Stimulated activated CD4-positive, alpha-beta T cell treated with anti-CD3 and anti-CD28 coated beads, Interleukin-1b, Interleukin-23, amount 100 ng/mL, for 1 hour (primary cell): Measurements from ENCODE around the gene CMC1.

Experiments used
- DNase-seq, 2 donors: peaks; one replicate each; pipeline ENCODE4 v3.0.0-alpha.2; 2020; ENCODE audit warnings: low read depth in 2 of 2

The CMC1 gene

DNA sequence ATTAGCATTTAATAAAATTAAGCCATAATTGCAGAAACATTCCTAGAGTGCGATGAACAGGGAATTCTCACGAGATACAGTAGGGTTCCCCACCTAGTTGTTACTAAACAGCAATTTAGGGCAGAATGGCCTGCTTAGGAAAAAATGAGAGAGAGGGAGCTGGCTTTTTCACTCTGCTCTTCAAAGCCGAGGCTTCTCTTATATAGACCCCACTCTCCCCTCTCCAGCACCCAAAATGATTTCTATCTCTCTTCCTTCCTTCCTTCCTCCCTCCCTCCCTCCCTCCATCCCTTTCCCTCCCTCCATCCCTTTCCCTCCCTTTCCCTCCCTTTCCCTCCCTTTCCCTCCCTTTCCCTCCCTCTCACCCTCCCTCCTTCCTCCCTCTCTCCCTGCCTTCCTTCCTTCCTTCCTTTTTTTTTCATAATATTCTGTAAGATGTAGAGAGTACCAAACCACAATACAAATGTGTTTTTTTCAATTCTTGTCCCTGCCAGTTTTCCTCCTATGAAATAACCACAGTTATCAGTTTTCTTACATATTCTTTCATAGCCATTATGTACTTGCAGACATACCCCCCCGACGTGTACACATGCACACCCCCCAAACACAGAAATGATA is 59.0 kb downstream of the CMC1 start:
- DNase-seq = no peak

DNA sequence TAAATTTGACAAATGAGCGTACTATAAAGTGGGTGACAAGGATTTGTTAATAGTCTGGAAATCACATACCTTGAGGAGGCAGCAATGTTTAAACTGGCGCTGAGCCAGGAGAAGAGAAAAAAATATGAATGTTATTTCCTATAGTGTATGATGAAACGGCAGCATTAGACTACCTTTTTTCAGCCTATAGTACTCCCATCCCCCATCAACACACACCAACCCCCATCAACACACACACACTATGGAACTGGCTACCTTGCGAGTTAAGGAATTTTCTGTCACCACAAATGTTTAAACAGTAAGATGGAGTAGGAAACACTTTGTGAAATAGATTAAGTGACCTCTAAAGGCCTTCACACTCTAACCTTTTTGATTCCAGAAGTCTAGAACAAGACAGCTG is 60.3 kb downstream of the CMC1 start:
- no peak for DNase-seq

DNA sequence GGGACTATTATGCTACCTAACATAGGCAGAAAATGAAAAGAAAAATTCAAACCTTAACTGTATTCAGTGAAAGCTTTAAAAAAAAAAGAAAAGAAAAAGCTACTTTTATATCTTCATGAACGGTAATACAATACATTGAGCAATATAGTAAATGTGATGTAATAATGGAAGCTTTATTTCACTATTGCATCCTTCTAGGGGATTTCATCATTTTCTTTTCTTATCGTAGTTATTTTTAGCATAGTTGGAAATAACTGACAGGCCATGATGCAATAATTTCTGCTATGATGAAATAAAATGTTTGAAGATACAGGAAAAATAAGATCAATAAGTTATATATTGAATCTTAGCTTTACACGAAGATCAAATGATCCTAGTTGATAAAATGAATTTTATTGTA is 66.8 kb downstream of the CMC1 start:
- no peak for DNase-seq

DNA sequence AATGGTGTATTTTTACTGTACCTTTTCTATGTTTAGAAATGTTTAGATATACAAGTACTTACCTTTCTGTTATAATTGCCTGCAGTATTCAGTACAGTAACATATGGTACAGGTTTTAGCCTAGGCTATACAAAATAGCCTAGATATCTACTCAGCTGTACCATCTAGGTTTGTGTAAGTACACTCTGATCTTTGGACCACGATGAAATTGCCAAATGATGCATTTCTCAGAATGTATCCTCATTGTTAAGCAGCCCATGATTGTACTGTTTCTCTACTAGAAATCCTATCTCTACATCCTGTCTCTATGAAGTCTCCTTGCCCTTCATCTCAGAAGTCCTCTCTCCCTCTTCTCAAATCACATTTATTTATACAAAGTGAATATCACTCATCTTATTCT is 74.3 kb downstream of the CMC1 start:
- DNase-seq = no peak

- DNase-seq = no peak
Observed at GRCh38 chr3:28316226-28316625, 74.8 kb downstream of the CMC1 start.

DNA sequence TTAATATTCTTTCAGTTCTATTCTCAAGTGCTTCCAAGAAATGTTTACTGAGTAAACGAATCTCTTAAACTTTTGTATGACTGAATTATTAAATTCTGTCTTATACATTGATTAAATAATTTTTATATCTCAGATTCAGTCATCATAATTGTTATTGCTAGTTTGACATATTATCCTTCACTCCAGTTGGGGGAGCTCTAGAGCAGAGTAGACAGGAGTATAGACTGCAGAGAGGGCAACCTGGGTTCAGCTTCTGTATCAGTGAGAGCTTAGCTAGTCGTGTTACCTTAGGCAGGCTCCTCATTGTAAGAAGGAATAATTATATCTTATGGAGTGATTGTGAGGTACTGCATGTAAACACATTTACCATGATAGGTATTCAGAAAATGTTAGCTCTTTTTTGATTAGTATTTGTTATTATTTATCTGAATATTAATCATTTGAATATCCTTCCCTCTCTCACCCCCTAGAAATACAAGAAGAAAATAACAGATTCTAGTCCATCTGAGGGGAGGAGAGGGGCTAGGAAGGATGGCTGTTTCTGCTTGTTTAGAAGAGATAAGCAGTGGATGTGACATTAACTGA is 76.1 kb downstream of the CMC1 start:
- no peak for DNase-seq

DNA sequence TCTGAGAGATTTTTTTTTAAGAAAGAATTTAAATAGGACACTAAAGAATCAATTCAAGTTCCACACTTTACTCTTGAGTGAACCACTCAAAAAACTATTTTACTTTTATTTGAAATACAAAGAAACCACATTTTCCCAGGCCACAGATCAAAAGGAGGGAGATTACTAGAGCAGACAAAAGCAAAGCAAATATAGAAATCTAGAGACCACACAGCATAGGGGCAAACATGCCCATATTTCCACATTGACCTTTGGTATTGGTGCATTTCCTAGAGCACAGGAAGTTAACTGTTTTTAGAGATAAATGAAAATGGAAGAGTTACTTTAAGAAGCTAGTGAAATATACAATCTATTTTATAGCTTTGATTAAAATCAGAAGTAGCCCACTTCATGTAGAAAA is 79.6 kb downstream of the CMC1 start:
- no peak for DNase-seq

GRCh38 chr3:28322464-28322863 is 81.0 kb downstream of the CMC1 start:
- no peak for DNase-seq

GRCh38 chr3:28326458-28326926 is 85.1 kb downstream of the CMC1 start:
- no peak for DNase-seq

DNA sequence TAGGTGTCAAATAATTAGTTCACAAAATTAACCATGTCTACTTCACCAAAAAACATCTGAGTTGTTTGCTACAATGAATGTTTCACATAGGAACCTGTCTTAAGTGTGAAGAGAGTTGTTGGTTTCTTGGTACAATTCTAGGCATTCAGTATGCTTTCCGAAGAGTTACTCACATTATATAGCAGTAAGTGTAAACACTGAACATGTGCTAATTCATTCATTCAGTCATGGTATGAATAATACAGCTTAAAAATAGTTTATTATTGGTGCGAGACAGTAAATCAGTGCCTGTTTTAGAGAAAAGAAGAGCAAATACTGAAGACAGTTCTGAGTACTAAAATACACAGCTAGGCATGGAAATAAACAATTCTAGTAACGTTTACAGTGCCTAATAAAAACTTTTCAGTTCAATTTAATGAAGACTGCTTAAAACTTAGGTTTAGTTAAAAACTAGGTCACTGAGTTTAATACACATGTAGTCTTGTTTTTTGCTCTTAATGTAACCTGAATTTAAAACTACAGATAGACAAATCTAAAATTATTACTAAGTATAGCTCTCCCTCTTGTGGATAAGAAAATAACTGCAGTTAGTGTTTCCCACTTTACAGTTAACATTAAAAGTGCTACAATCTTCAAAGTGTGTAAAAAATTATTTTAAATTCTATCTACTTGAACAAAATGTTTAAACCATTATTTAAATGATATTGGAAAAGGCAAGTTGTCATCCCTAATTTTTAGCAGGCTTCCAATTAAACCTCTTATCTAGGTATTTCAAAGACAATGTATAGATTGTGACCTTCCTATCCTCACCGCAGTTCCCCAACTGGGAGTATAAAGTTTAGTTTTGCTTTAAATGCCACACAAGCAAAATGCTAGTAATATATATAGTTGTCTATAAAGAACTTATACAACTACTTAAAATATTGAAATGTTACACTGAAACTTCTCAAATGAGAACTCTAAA is 87.1 kb downstream of the CMC1 start:
- no peak for DNase-seq

DNA sequence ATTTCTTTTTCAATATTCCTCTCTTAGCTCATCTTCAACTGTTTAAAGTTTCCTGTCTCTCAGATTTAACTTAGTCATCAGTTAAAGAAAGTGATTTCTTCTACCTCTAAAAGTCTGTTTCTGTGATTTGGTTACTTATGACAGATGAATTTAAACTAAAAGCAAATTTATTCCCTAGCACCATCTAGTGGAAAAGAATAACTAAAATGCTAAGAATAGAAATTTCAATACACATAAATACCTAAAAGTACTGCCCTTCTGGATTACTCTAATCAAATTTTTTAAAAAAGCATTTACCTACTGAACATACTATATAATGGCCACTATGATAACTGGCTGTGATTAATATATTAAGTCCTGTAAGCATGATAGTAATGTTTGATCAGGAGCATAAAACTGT is 93.1 kb downstream of the CMC1 start:
- DNase-seq = no peak

DNA sequence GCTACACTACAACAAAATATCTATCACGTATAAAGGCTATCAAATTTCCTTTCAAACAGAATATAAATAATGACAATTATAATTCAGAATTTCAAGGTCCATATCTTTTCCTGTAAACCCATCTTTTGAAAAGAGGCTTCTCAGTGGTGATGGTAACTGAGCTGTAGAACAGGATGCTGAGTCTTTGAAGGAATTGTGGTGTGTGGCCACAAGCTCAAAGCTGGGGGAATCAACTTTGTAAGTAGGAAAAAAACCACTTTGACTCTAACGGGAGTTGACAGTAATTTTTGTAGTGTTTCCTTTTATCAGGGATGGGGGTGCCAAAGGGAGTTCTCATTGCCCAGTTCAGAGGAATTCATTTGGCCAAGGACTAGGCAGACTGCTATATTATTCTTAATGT is 93.8 kb downstream of the CMC1 start:
- no peak for DNase-seq

DNA sequence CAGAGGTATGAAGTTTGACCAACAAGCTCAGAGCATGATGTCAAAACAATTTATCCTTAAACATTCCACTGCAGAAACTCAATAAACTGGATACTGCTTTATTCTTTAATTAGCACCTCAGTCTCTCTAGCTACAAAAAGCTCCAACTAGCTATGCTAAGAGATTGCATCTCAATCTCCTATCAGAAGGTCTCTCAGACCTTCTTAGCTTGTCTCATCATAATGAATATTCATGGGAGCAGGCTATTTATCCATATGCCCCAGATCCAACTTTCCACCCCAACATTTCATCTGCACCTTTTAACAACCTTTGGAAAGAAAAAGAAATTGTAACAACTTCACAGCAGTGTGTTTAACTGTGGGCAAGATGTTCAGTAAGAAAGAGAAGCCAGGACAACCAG is 95.8 kb downstream of the CMC1 start:
- no peak for DNase-seq

DNA sequence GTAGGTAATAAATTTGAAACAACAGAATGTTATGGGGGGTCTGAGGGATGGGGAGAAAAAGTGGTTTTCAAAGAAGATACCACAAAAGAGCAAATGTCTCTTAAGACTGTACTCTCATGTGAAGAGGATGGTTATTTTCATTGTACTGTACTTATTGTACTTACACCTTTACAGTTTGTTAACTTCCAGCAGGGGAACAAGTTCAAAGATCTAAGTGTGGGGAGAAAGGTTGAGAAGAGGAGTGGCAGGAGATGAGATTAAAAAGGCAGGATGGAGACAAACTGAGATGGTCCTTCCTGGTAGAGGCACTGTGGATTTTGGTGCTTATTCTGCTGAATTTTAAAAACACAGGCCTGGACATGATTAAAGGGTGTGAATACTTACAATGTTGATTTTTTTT is 101.7 kb downstream of the CMC1 start:
- DNase-seq = no peak

DNA sequence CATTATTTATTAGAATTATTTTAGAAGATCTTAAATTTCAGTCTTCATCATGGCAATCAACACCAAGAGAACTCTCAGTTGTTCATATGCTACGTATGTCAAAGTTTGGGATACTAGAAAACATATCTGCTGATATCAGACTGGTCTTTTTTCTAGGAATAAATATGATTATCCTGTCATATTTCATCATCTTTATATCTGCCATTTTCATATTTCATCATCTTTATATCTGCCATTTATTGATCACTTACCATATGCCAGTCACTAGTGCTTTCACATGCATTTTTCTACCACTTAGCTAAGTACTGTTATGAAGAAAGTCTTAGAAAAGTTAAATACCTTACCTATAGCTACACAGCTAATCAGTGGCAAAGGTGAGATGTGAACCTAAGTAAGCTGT is 104.3 kb downstream of the CMC1 start:
- DNase-seq = no peak

- DNase-seq = no peak
Observed at GRCh38 chr3:28347374-28348264, 106.2 kb downstream of the CMC1 start.

- DNase-seq = no peak
Observed at GRCh38 chr3:28348265-28348628, 106.8 kb downstream of the CMC1 start.

GRCh38 chr3:28348629-28349468 is 107.4 kb downstream of the CMC1 start, which contains the start of the genes AZI2 and ZCWPW2:
Gene AZI2, minus strand, starts transcription at chr3:28348824. Its CDS starts 8,207 bp downstream, at chr3:28340617.
Gene ZCWPW2, plus strand, starts transcription at chr3:28348721. Its CDS starts 64,348 bp downstream, at chr3:28413069.
- DNase-seq = peak; percentile 75 to 88

- no peak for DNase-seq
Observed at GRCh38 chr3:28349469-28350000, 108.1 kb downstream of the CMC1 start.
